Ishikawa (cell line): Measurements from ENCODE around the gene MT1A.

Experiments used
- CEBPB ChIP-seq: IDR thresholded peaks from 2 replicates; pipeline ENCODE4 v1.6.1; 2012
- CREB1 ChIP-seq: IDR thresholded peaks from 2 replicates; pipeline ENCODE4 v1.6.1; 2012; ENCODE audit warnings: low read depth
- EGR1 ChIP-seq: IDR thresholded peaks from 2 replicates; pipeline ENCODE4 v1.6.1; 2012
- EP300 ChIP-seq: IDR thresholded peaks from 2 replicates; pipeline ENCODE4 v1.6.1; 2012; ENCODE audit warnings: borderline replicate concordance
- FOXM1 ChIP-seq: IDR thresholded peaks from 2 replicates; pipeline ENCODE4 v1.6.1; 2012; ENCODE audit warnings: low read depth, borderline replicate concordance
- NFIC ChIP-seq: IDR thresholded peaks from 2 replicates; pipeline ENCODE4 v1.6.1; 2012
- RAD21 ChIP-seq: IDR thresholded peaks from 2 replicates; pipeline ENCODE4 v1.6.1; 2012; ENCODE audit warnings: low read depth
- TAF1 ChIP-seq: IDR thresholded peaks from 2 replicates; pipeline ENCODE4 v1.6.1; 2012; ENCODE audit warnings: low read depth, mild to moderate bottlenecking
- TCF12 ChIP-seq: IDR thresholded peaks from 2 replicates; pipeline ENCODE4 v1.6.1; 2012; ENCODE audit warnings: low read depth
- TEAD4 ChIP-seq: IDR thresholded peaks from 2 replicates; pipeline ENCODE4 v1.6.1; 2012
- YY1 ChIP-seq: IDR thresholded peaks from 2 replicates; pipeline ENCODE4 v1.6.1; 2012; ENCODE audit warnings: low read depth
- ZBTB7A ChIP-seq: IDR thresholded peaks from 2 replicates; pipeline ENCODE4 v1.6.1; 2012; ENCODE audit warnings: low read depth
- TF ChIP-seq, protein P1 (sequence below): IDR thresholded peaks from 2 replicates; pipeline ENCODE4 v1.6.1; 2012
- TF ChIP-seq, protein P2 (sequence below): IDR thresholded peaks from 2 replicates; pipeline ENCODE4 v1.6.1; 2012; ENCODE audit warnings: low read depth, mild to moderate bottlenecking
- TF ChIP-seq, protein P3 (sequence below): IDR thresholded peaks from 2 replicates; pipeline ENCODE4 v1.6.1; 2012

MT1A gene

DNA sequence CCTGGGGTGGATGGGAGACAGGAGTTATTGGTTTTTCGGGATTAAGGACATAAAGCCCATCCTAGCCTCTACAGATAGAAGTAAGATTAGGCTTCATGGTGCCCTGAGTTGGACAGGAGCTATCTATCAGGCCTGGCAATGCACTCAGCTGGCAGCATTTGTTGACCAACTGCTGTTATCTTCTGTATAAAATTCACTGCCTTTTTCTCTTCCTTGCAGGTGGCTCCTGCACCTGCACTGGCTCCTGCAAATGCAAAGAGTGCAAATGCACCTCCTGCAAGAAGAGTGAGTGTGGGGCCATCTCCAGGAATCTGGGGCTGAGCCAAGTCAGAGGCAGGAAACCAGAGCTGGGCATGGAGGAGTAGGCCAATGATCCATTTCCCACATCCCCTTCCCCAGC, 579 bp downstream of the MT1A start:
- TF ChIP-seq EGR1 (no peak), RAD21 (no peak), TCF12 (no peak), FOXM1 (no peak), CREB1 (no peak)
- TF ChIP-seq, protein P1, sequence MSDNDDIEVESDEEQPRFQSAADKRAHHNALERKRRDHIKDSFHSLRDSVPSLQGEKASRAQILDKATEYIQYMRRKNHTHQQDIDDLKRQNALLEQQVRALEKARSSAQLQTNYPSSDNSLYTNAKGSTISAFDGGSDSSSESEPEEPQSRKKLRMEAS = no peak

DNA sequence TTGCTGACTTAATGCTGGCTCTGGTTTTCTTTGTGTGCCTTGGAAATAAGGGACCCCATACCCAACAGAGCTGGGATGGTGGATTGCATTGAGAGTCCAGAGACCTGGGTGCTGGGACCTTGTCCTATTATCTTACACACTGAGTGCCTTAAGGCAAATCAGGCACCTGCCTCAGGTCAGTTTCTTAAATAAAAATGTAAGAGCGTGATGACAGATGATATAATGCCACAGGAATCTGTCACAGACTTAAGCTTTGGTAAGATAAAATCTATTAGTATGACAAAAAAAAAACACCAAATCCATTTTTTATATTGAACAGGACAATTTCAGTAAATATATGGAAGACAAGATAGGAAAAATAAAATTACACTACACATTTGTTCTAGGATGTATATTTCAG, 1.6 kb downstream of the MT1A start:
- no peak for TF ChIP-seq RAD21
- TF ChIP-seq NFIC = no peak

DNA sequence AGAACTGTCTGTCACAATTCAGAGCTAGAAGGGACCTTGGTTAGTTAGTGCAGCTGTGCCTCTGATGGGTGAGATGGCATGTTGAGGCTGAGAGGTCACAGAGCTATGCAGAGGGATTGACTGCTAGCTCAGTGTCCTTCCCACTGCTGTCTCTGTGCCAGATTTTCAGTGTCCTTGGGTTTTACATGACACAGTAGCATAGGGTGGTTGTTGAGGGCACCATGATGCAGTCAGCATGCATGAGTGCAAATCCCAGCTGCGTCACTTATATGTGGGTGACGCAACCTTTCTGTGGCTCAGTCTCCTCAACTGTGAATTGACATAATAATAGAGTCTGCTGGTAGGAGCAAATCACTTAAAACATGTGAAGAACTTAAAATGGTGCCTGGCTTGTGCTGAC, 2.7 kb downstream of the MT1A start:
- TF ChIP-seq EGR1 = no peak

DNA sequence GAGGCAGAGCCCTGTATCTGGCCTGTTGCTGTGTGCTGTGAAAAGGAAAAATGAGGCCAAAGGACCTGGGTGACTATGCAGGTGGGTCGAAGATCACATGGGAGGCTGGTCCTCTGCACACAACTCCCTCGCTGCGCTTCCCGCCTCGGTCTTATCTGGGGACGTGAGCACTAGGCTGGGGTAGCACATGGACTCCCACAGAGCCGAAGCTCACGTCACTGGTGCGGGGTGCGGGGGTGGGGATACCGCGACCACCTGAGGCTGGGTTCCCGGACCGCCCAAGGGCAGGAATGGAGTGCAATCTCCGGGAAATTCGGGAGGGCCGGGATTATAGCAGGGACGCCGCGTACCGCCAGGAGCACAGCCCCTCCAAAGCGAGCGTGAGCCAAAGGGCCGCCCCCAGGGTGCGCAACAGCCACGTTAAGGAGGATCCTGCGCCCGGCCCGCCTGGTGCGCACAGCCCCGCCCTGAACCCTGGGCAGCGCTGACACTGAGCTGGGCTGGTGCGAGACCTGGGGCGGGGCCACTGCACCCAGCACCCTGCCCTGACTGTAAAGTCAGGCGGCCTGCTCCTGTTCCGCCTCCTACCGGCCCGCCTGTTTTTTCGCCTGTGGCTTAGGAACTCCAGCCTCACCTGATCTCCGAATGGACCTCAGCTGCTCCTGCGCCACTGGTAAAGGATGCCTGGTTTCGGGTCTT, 4.8 kb downstream of the MT1A start:
- no peak for TF ChIP-seq EP300
- TF ChIP-seq, protein P2, sequence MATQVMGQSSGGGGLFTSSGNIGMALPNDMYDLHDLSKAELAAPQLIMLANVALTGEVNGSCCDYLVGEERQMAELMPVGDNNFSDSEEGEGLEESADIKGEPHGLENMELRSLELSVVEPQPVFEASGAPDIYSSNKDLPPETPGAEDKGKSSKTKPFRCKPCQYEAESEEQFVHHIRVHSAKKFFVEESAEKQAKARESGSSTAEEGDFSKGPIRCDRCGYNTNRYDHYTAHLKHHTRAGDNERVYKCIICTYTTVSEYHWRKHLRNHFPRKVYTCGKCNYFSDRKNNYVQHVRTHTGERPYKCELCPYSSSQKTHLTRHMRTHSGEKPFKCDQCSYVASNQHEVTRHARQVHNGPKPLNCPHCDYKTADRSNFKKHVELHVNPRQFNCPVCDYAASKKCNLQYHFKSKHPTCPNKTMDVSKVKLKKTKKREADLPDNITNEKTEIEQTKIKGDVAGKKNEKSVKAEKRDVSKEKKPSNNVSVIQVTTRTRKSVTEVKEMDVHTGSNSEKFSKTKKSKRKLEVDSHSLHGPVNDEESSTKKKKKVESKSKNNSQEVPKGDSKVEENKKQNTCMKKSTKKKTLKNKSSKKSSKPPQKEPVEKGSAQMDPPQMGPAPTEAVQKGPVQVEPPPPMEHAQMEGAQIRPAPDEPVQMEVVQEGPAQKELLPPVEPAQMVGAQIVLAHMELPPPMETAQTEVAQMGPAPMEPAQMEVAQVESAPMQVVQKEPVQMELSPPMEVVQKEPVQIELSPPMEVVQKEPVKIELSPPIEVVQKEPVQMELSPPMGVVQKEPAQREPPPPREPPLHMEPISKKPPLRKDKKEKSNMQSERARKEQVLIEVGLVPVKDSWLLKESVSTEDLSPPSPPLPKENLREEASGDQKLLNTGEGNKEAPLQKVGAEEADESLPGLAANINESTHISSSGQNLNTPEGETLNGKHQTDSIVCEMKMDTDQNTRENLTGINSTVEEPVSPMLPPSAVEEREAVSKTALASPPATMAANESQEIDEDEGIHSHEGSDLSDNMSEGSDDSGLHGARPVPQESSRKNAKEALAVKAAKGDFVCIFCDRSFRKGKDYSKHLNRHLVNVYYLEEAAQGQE = no peak
- TF ChIP-seq, protein P3, sequence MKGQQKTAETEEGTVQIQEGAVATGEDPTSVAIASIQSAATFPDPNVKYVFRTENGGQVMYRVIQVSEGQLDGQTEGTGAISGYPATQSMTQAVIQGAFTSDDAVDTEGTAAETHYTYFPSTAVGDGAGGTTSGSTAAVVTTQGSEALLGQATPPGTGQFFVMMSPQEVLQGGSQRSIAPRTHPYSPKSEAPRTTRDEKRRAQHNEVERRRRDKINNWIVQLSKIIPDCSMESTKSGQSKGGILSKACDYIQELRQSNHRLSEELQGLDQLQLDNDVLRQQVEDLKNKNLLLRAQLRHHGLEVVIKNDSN = 0 out of 2 replicates have a peak, but pooled peaks have one; percentile 5
- TF ChIP-seq ZBTB7A = peak; percentile 52; the same call in 1 of the 2 replicates
- TF ChIP-seq TEAD4 = no peak
- no peak for TF ChIP-seq CEBPB
- no peak for TF ChIP-seq YY1
- no peak for TF ChIP-seq EGR1
- no peak; the same call in 1 of the 2 replicates for TF ChIP-seq NFIC
- no peak for TF ChIP-seq TAF1
- no peak for TF ChIP-seq TCF12
- TF ChIP-seq, protein P1 = no peak; the same call in 1 of the 2 replicates
- peak; percentile 60 for TF ChIP-seq RAD21

DNA sequence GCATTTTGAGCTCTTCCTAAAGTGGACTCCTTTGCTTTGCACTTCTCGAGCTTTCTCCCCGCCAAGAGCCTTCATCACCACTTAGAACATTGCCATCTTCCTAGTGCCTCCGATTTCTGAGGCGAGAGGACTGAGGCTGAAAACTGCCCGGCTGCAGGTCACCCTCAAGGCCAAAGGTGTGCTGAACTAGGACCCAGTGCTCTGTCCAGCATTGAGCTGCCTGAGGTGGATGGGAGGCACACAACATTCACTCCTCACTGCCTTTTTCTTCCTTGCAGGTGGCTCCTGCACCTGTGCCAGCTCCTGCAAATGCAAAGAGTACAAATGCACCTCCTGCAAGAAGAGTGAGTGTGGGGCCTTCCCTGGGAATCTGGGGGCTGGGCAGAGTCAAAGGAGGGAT, 5.4 kb downstream of the MT1A start:
- TF ChIP-seq, protein P2 = peak; percentile 74
- TF ChIP-seq RAD21 = no peak

DNA sequence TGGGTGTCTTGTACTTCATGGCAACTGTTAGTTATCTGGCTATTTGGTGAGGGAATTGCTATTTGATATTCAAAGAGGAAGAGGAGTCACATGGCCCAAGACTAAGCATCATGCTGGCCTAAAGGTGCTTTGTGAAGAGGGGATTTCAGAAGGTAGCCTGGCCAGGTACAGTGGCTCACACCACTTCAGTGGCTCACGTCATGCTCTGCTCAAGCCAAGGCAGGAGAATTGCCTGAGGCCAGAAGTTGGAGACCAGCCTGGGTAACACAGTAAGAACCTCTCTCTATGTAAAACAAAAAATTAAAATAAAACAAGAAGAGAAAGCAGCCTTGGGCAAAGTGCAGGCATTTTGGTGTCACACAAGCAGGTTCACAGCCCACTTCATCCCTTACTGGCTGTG, 6.8 kb downstream of the MT1A start:
- TF ChIP-seq, protein P3 = no peak
- TF ChIP-seq ZBTB7A (no peak), CREB1 (no peak), CEBPB (no peak), RAD21 (no peak), YY1 (no peak), TEAD4 (no peak), NFIC (no peak), TAF1 (no peak), EP300 (no peak), TCF12 (no peak), FOXM1 (no peak), EGR1 (no peak)
- TF ChIP-seq, protein P2 = no peak
- TF ChIP-seq, protein P1 = no peak
